ENCODE measurements around the gene STOM.
A peak's percentile ranks its signal among the peaks of the same experiment; 100 is the strongest.
"Not testable (repeated sequence)": the region's sequence is repeated elsewhere in the genome, so short reads cannot be mapped to it uniquely, and the experiment has no call there.

The STOM gene
- total RNA-seq, result 157 to 162 reads per million in 2 donors

GRCh38 chr9:121369595-121370265 lies at the start of gene STOM:
Gene STOM (minus strand): TSS chr9:121370250. CDS start chr9:121370187, 63 bp downstream.
- peak; percentile 66 for DNase-seq

- DNase-seq, result no peak
These were observed 41.9 kb upstream of the STOM start for GRCh38 chr9:121411993-121412392.

- no peak for DNase-seq
These were observed 35.8 kb upstream of the STOM start for GRCh38 chr9:121405899-121406298.

- no peak for DNase-seq
These were observed 34.9 kb upstream of the STOM start for GRCh38 chr9:121404906-121405305.

- DNase-seq, result no peak
These were observed 30.0 kb upstream of the STOM start for GRCh38 chr9:121399883-121400607.

GRCh38 chr9:121399126-121399882 lies 29.3 kb upstream of the STOM start:
- DNase-seq, result no peak

- no peak for DNase-seq
These were observed 28.3 kb upstream of the STOM start for GRCh38 chr9:121398374-121398773.

GRCh38 chr9:121397277-121397676 lies 27.2 kb upstream of the STOM start:
- not testable (repeated sequence) for DNase-seq

GRCh38 chr9:121395558-121395957 lies 25.5 kb upstream of the STOM start:
- no peak for DNase-seq

GRCh38 chr9:121394292-121394691 lies 24.2 kb upstream of the STOM start:
- no peak for DNase-seq

GRCh38 chr9:121393318-121393717 lies 23.3 kb upstream of the STOM start:
- DNase-seq, result no peak

GRCh38 chr9:121390372-121390771 lies 20.3 kb upstream of the STOM start:
- DNase-seq, result no peak

- no peak for DNase-seq
These were observed 18.3 kb upstream of the STOM start for GRCh38 chr9:121388140-121388905.

GRCh38 chr9:121386442-121387175 lies 16.6 kb upstream of the STOM start:
- no peak for DNase-seq

- DNase-seq, result no peak
These were observed 13.7 kb upstream of the STOM start for GRCh38 chr9:121383715-121384114.

GRCh38 chr9:121380846-121381245 lies 10.8 kb upstream of the STOM start:
- DNase-seq, result no peak

- DNase-seq, result no peak
These were observed 6.3 kb upstream of the STOM start for GRCh38 chr9:121376214-121376830.

- DNase-seq, result no peak
These were observed 3.1 kb upstream of the STOM start for GRCh38 chr9:121373011-121373729.

- no peak for DNase-seq
These were observed 2.4 kb upstream of the STOM start for GRCh38 chr9:121372239-121373010.

GRCh38 chr9:121371495-121372061 lies 1.5 kb upstream of the STOM start:
- DNase-seq, result no peak
